Hepatocyte (in vitro differentiated cells): ENCODE data around the gene NOTCH1.

Experiments
- CTCF ChIP-seq: fragments of 200-600 bp; sonication (generic); IDR thresholded peaks from 2 replicates; pipeline ENCODE4 v1.5.1; 2016; ENCODE audit warnings: antibody characterized with exemption, mild to moderate bottlenecking; ENCODE audit not compliant: poor library complexity
- EZH2 ChIP-seq: fragments of 200-600 bp; sonication (generic); IDR thresholded peaks from 2 replicates; pipeline ENCODE4 v1.6.1; 2016; ENCODE audit warnings: antibody characterized with exemption, mild to moderate bottlenecking, borderline replicate concordance

DNA sequence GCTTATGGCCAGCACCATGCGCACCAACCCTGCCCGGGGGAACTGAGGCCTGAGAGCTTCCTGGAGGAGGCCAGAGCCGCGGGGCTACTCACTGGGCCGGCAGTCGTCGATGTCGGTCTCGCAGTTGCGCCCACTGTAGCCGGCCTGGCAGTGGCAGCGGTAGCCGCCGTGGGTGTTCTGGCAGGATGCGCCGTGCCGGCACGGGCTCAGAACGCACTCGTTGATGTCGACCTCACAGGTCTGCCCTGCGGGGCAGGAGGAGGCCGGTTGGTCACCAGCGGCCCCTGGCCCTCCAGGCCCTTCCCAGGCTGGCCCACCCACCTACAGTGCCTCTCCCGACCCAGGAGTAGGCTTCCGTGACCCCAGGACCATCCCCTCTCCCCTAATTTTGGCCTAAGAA is 35.3 kb downstream of the NOTCH1 start:
- no peak for TF ChIP-seq CTCF
- no peak for TF ChIP-seq EZH2
